ENCODE data around the gene MRPS9.

MRPS9 gene

DNA sequence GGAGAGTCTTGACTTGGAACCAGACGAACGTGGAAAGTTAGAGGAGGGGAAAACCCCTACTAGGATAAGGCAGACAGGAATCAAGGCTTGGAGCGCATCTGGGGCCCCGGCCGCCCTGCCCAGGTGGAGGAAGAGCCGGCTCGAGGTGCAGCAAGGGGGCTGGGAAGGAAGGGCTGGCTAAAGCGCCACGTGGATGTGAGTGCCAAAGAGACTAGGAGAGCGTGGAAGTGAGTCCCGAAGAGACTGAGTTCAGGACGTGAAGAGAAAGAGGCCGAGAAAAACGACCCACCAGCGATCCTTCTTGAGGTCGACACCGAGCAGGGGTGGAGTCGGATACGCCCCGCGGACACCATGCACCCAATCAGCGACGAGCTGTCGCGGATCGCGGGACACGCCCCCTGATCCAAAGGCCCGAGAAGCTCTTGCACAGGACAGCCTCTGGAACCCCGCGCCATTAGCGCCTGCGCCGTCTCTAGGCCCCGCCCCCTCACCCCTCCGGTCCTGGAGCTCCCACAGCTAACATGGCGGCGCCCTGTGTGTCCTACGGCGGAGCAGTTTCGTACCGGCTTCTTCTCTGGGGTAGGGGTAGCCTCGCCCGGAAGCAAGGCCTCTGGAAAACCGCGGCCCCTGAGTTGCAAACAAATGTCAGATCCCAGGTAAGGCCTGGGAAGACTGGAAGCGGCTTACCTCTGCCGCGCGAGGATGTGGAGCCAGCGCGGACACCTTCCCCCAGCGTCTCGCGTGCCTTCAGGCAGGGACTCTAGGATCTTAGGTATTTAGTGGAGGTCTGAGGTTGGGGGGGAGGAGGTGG, at the start of gene MRPS9:
MRPS9 (plus strand) TSS at position 498 of the 811 bp plus-strand sequence; CDS start at position 522, 24 bp downstream.
- peak; percentile 97 to 98 for DNase-seq

DNA sequence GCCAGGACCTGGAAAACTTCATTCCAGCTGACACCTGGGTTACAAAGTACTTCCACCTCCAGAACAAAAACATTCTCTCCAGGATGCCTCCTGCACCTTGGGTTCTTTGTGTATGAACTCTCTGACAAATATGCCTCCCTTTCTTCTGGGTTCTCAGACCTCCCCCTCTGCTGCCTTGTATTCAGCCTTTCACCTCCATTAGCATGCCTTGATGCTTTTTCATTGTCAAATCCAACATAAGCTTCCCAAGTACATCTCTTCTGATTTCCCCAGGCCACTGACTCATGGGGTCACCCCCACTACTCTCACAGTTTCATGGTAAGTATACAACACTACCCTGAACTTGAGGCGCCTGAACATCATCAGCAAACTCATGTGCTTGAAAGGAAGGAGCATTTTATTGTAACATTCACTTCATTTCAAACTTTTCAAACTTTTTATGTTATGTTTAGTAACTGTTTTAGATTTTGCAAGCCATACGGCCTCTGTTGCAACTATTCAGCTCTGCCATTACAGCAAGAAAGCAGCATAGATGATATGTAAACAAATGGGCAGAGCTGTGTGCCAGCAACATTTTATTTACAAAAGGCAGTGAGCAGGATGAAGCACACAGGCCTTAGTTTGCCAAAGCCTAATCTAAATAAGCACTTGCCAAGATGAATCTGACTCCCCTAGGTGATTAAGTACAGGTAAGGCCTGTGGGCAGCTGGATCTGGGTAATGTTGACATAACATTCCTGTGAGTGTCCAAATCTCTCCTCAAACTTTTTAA, 32.5 kb upstream of the MRPS9 start:
- no peak for DNase-seq

DNA sequence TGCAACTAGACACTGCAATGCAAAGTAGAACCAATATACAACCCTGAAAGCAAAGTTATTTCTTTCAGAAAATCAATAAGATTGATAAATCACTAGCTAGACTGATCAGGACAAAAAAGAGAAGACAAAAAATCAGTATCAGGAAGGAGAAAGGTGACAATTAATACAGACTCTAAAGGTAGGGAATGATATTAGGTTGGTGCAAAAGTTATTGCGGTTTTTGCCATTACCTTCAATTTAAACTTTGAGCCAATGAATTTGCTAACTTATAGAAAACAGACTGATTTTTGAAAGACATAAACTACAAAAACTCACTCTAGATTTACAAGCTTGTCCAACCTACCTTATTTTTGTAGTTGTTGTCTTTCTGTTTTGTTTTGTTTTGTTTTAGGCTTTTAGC, 30.5 kb upstream of the MRPS9 start:
- DNase-seq: no peak

GRCh38 chr2:105032476-105032875, 5.4 kb upstream of the MRPS9 start:
- DNase-seq: no peak

DNA sequence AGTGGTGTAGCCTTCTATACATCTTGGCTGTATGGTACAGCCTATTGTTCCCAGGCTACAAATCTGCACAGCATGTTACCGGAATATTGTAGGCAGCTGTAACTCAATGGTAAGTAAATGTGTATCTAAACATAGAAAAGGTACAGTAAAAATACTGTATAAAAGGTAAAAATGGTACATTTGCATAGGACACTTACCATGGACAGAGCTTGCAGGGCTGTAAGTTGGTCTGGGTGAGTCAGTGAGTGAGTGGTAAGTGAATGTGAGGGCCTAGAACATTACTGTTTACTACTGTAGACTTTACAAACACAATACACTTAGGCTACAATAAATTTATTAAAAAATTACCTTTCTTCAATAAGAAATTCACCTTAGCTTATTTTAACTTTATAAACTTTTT, 3.7 kb upstream of the MRPS9 start:
- DNase-seq: no peak

GRCh38 chr2:105038383-105039061, 653 bp downstream of the MRPS9 start:
- no peak for DNase-seq

DNA sequence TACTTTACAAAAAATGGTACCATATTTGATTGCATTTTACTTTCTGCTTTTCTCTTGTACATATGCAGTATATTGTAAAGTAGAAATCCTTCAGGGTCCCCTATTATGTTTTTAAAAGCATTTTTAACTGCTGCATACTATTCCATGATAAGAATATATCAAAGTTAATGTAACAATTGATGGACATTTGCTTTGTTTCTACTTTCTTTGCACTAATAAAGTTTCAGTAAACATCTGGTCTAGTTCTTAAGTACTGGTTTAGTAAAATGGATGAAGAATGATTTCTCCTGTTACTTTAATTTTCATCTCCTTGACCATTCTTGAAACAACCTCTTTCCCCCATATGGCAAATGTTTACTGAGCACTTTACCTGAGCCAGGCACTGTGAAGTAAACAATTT, 1.7 kb downstream of the MRPS9 start:
- no peak for DNase-seq

DNA sequence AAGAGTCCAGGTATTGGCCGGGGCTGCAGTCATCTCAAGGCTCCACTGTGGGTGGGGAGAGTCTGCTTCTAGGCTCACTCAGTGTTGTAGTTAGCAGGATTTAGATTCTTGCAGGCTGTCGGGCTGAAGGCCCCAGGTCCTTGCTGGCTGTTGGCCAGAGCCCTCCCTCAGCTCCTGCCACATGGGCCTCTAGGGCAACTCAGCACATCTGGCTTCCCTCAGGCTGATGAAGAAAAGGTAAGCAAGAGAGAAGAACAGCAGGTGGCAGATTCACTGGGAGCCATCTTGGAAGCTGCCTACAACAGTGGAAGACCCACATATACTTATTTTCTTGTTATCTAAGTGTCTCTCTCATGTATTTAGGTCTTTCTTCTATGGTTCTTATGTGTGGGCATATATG, 4.3 kb downstream of the MRPS9 start:
- DNase-seq: no peak

DNA sequence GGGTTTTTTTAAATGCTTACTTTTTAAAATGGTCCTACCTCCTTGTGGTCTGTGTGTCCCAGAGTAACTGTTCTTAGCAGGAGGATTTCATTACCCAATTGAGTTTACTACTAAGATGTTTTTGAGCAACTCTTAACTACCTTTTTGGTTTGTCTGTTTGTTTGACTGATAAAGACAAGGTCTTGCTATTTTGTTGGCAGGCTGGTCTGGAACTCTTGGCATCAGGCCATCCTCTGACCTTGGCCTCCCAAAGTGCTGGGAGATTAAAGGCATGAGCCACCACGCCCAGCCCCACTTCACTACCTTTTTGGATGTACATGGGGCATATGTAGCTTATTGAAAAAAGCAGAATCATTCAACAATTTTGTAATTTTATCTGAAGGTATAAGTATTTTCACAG, 14.9 kb downstream of the MRPS9 start:
- DNase-seq: no peak

GRCh38 chr2:105055613-105056012, 17.7 kb downstream of the MRPS9 start:
- no peak for DNase-seq

- DNase-seq: no peak
These were observed 18.4 kb downstream of the MRPS9 start for GRCh38 chr2:105056245-105056644.

DNA sequence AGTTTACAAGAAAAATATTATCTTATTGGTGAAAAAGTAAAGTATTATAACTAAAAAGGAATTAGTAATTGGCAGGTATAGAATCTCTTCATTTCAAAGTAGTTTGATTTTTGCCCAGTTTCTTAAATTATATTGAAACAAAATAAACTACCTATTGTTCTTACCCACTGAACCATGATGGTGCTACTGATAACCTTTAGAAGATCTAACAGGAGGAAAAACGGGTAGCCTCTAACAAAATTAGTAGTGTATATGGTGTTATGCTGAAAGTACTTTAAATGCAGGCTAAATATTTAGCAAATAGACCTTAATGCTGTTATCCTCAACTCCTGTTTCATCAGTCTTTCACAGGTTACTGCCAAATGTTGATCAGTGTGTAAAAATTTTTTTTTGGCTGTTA, 19.1 kb downstream of the MRPS9 start:
- DNase-seq: no peak

DNA sequence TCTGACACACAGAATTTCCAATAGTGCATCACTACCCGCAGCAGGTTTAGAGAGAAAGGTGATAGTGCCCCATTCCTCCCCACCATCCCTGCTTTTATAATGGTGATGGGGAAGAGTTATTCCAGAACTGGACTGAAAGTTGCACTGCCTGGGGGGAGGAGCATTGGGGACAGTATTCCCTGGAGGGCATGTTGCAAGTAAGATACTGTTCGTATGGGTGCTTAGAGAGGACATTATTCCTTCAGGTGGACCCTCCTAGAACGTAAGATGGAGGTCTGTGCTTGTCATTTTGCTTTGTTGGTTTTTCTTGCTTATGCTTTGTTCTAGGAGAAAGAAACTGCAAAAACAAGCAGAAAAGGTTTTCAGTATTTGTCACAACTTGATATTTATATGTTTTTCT, 23.7 kb downstream of the MRPS9 start:
- no peak for DNase-seq

DNA sequence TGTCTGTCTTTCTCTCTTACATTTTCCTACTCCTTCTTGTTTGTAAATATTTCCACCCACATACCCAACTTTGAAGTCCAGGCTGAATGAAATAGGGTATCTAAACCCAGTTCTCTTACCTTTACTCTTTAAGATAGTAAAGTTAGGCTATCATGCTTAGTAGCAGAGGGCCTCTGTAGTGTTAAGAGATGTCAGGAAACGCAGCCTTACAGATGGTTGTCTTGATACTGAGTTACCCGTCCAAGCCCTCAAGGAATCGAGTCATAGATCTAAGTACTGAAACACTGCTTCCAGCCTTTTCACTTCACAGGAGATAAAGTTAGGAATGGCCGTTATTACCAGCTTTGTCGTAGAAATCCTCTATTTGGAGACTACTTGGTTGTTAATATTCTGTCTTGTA, 24.3 kb downstream of the MRPS9 start:
- DNase-seq: no peak

- DNase-seq: no peak
These were observed 30.5 kb downstream of the MRPS9 start for GRCh38 chr2:105068387-105068786.

- DNase-seq: no peak
These were observed 31.0 kb downstream of the MRPS9 start for GRCh38 chr2:105068875-105069274.

DNA sequence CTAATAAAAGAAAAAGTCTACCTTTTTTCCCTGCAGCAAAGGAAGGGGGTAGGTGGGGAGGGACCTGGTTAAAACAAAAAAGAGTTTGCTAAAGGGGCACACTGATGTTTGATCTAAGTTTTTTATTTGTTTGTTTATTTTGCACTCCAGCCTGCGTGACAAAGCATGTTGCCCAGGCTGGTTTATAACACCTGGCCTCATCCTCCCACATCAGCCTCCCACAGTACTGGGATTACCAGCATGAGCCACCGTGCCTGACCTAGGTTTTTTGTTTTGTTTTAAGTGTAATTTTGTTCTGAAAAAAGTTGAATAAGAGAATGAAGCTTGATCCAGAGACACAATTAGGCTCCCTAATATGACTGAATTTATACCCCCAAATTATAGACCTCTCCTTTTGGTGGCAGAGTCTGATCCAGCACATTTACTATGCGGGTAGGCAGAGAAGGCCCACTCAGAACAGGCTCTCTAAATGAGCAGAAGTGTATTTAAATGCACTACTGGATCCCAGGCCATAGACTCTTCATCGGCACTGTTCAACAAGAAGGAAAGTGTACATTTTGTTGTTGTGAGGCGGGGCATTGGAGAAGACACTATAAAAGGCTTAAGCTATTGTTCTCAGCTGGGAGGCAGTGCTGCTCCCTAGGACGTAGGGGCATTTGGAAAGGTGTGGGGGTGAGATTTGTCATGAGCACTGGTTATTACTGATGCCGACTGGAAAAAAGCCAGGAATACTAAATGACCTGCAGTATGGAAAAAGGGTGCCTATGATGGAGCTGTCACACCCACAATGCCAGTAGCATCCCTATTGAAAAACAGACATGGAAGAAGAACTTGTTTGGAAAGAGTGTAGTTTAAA, 32.4 kb downstream of the MRPS9 start:
- DNase-seq: no peak

- no peak for DNase-seq
These were observed 33.5 kb downstream of the MRPS9 start for GRCh38 chr2:105071379-105071778.

DNA sequence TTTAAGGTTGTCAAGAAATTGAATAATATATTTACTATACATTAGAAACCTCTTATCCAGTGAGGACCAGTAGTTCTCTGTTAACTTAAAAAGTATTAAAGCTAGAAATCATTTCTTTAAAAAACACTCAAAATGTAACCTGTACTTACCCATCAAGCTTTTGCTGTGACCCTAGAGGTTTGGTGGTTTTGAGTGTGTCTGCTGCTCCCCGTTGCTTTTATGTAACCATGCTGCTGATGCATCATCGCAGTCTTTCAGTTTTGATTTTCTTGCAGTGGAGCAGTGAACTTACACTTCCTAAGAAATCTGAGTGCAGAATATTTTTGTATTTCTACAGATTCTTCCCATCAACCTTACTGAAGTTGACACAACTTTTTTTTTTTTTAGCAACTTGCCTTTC, 34.2 kb downstream of the MRPS9 start:
- DNase-seq: peak in 1 of 2 experiments; percentile 32

- no peak for DNase-seq
These were observed 35.7 kb downstream of the MRPS9 start for GRCh38 chr2:105073591-105073990.

DNA sequence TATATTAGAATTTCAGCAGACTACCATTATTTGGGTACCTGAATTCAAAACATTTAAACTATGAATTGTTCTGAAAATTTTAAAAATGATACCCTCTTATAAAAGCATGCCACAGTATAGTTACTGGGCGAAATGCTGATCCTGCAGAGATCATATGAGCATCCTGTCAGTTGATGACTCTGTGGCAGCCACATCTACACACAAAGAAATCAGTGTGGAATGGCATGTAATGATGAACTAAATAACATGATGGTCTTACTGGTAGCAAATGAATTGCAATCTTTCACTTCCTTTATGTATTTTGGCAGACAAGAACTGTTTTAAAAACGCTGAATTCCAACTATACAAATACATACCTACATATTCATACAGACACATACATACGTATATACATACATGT, 38.3 kb downstream of the MRPS9 start:
- DNase-seq: no peak

GRCh38 chr2:105078906-105079495, 41.1 kb downstream of the MRPS9 start:
- DNase-seq: no peak

All from activated T-cell treated with anti-CD3 and anti-CD28 coated beads, Interleukin-2, amount 50 U/mL, for 48 hours (primary cell).